ENCODE data around the gene TTLL3. TPM values are rescaled to one million over a fixed set of nuclear protein-coding genes. Genes with fewer than 3 reads are reported as not detected.

TTLL3 gene
- total and polyA plus RNA-seq, 2 donors (not counting 1 experiment from before 2014, with no cell fraction given), result 84.5 to 168 TPM

DNA sequence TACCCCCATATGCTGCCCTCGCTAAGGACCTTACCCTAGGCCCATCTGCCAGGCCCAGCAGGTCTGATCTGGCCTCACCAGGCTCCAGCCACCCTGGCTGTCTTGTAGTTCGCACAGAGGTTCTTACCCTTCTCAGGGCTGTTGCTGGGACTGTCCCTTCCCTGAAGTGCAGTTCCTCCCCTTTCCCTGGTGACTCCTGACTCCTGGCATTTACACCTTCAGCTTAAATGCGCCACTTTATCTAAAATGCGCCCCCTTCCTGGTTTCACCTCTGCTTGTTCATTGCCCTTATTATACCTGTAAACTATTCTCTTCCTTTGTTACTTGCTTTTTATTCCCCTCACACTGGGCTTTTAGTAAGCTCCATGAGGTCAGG, 835 bp upstream of the TTLL3 start:
- TF ChIP-seq CTCF (IDR thresholded peaks at IDR 0.05) (no peak), EZH2 (IDR thresholded peaks at IDR 0.05; ENCODE audit: borderline replicate concordance, insufficient read depth, low read depth, low read length, poor library complexity, severe bottlenecking) (no peak)
- intact Hi-C loops (cut with micrococcal nuclease), result loop anchor here (1.0 kb wide), 3 partner anchors 14 to 40 kb away; partner anchors contain the start of genes CAMK1 and RPUSD3
- CTCF ChIA-PET, result interaction anchor here (1.0 to 2.1 kb wide), 6 partner anchors 13 to 59 kb away, joined by 3 to 6 read pairs (median 4); partner anchors contain the start of genes ARPC4, OGG1 and TADA3

GRCh38 chr3:9810433-9810770, 340 bp downstream of the TTLL3 start:
- H3K4me1 ChIP-seq (ENCODE audit: control insufficient read depth in 2 of 2, insufficient read depth in 2 of 2, low read length in 2 of 2), result peaks cover 24 to 30% of the 10 kb centered on the region in 2 donors
- H3K27me3 ChIP-seq (replicated peaks in 1 of 4; ENCODE audit: control extremely low read depth in 1 of 4, control insufficient read depth in 3 of 4, insufficient read depth in 4 of 4, low read length in 3 of 4), result no peaks in the 10 kb centered on the region
- H4K20me1 ChIP-seq (ENCODE audit: control insufficient read depth, insufficient read depth, low read length, poor library complexity, severe bottlenecking), result no peaks in the 10 kb centered on the region
- H3K36me3 ChIP-seq (replicated peaks in 1 of 2; ENCODE audit: control extremely low read depth in 1 of 2, control insufficient read depth in 1 of 2, extremely low read depth in 1 of 2, insufficient read depth in 2 of 2, low read length in 1 of 2), result peaks cover 0 to 17% of the 10 kb centered on the region in 2 experiments
- H3K9me3 Mint-ChIP-seq (ENCODE audit: insufficient read depth), result no peaks in the 10 kb centered on the region
- H3K4me1 Mint-ChIP-seq, result peaks cover 38% of the 10 kb centered on the region
- intact Hi-C loops (cut with micrococcal nuclease), result no loop called here
- H3K4me2 ChIP-seq (replicated peaks; ENCODE audit: low read depth, low read length, poor library complexity, severe bottlenecking), result peak overlapping the region; percentile 96
- peak overlapping the region; percentile 96 for H3K4me3 Mint-ChIP-seq
- H3K27me3 Mint-ChIP-seq, result no peaks in the 10 kb centered on the region
- DNase-seq, result no peak
- H3K4me3 ChIP-seq (ENCODE audit: control extremely low read depth in 1 of 5, extremely low read depth in 1 of 5, insufficient read depth in 1 of 5, low read depth in 2 of 5, low read length in 4 of 5), result peak overlapping the region in 4 of 5 experiments; percentile 51 to 79 (median 72)
- CTCF ChIA-PET, result interaction anchor here (1.2 kb wide), 1 partner anchor 18 kb away, joined by 3 read pairs; the partner anchor contains the start of genes ARPC4 and TADA3
- no peak for ATAC-seq (ENCODE audit: low read depth)
- WGBS (ENCODE audit: insufficient coverage), result 17% methylated on average over 16 of the region's 18 CpGs
- peaks cover 11% of the 10 kb centered on the region for H3K79me2 ChIP-seq (ENCODE audit: control insufficient read depth, insufficient read depth, low read length)
- POLR2A ChIA-PET, result interaction anchor here (0.5 to 2.4 kb wide), 5 partner anchors 15 to 414 kb away, joined by 3 to 12 read pairs (median 4); partner anchors contain the start of genes ARPC4, SETD5 and TADA3
- peak overlapping the region; percentile 91 for H3K27ac Mint-ChIP-seq
- TF ChIP-seq CTCF (IDR thresholded peaks at IDR 0.05) (no peak), EZH2 (IDR thresholded peaks at IDR 0.05; ENCODE audit: borderline replicate concordance, insufficient read depth, low read depth, low read length, poor library complexity, severe bottlenecking) (no peak)
- peak overlapping the region; percentile 94 for H3K9ac ChIP-seq (ENCODE audit: low read length)
- H3K9me3 ChIP-seq (ENCODE audit: control extremely low read depth in 1 of 3, control insufficient read depth in 2 of 3, insufficient read depth in 1 of 3, low read length in 2 of 3), result no peaks in the 10 kb centered on the region
- H2AFZ ChIP-seq (ENCODE audit: insufficient read depth, low read depth, low read length, poor library complexity, severe bottlenecking), result peak overlapping the region; percentile 89
- peak overlapping the region; percentile 33 to 90 for H3K27ac ChIP-seq (ENCODE audit: low read length in 2 of 2)

More for the DNA sequence above, 835 bp upstream of the TTLL3 start:
- Mint-ChIP-seq H3K27me3 (no peaks in the 10 kb centered on the region), H3K27ac (peak overlapping the region; percentile 99), H3K4me1 (peaks cover 38% of the 10 kb centered on the region), H3K4me3 (peak overlapping the region; percentile 96), H3K9me3 (ENCODE audit: insufficient read depth) (no peaks in the 10 kb centered on the region)
- POLR2A ChIA-PET, result interaction anchor here (0.6 to 2.4 kb wide), 5 partner anchors 14 to 412 kb away, joined by 3 to 12 read pairs (median 4); partner anchors contain the start of genes ARPC4, SETD5 and TADA3
- peak overlapping the region; percentile 89 for H2AFZ ChIP-seq (ENCODE audit: insufficient read depth, low read depth, low read length, poor library complexity, severe bottlenecking)
- ATAC-seq (ENCODE audit: low read depth), result no peak
- DNase-seq, result no peak
- peaks cover 24 to 30% of the 10 kb centered on the region in 2 donors for H3K4me1 ChIP-seq (ENCODE audit: control insufficient read depth in 2 of 2, insufficient read depth in 2 of 2, low read length in 2 of 2)
- H3K4me2 ChIP-seq (replicated peaks; ENCODE audit: low read depth, low read length, poor library complexity, severe bottlenecking), result peak overlapping the region; percentile 96
- H3K4me3 ChIP-seq (ENCODE audit: control extremely low read depth in 1 of 5, extremely low read depth in 1 of 5, insufficient read depth in 1 of 5, low read depth in 2 of 5, low read length in 4 of 5), result peak overlapping the region; percentile 32 to 79 (median 69)
- H3K36me3 ChIP-seq (replicated peaks in 1 of 2; ENCODE audit: control extremely low read depth in 1 of 2, control insufficient read depth in 1 of 2, extremely low read depth in 1 of 2, insufficient read depth in 2 of 2, low read length in 1 of 2), result peaks cover 0 to 29% of the 10 kb centered on the region in 2 experiments
- peaks cover 11% of the 10 kb centered on the region for H4K20me1 ChIP-seq (ENCODE audit: control insufficient read depth, insufficient read depth, low read length, poor library complexity, severe bottlenecking)
- no peaks in the 10 kb centered on the region for H3K27me3 ChIP-seq (replicated peaks in 1 of 4; ENCODE audit: control extremely low read depth in 1 of 4, control insufficient read depth in 3 of 4, insufficient read depth in 4 of 4, low read length in 3 of 4)
- H3K79me2 ChIP-seq (ENCODE audit: control insufficient read depth, insufficient read depth, low read length), result peaks cover 12% of the 10 kb centered on the region
- H3K9ac ChIP-seq (ENCODE audit: low read length), result peak overlapping the region; percentile 94
- 69% methylated on average over 4 of the region's 4 CpGs for WGBS (ENCODE audit: insufficient coverage)
- H3K9me3 ChIP-seq (ENCODE audit: control extremely low read depth in 1 of 3, control insufficient read depth in 2 of 3, insufficient read depth in 1 of 3, low read length in 2 of 3), result no peaks in the 10 kb centered on the region
- H3K27ac ChIP-seq (ENCODE audit: low read length in 2 of 2), result peak overlapping the region; percentile 84 to 90
